ENCODE data around the gene CRYBA2. TPM values are rescaled to one million over a fixed set of nuclear protein-coding genes. Genes with fewer than 3 reads are reported as not detected.

The CRYBA2 gene
- total and polyA plus RNA-seq, 2 donors (not counting 3 experiments of a cell fraction or from before 2014, with no cell fraction given): not detected

DNA sequence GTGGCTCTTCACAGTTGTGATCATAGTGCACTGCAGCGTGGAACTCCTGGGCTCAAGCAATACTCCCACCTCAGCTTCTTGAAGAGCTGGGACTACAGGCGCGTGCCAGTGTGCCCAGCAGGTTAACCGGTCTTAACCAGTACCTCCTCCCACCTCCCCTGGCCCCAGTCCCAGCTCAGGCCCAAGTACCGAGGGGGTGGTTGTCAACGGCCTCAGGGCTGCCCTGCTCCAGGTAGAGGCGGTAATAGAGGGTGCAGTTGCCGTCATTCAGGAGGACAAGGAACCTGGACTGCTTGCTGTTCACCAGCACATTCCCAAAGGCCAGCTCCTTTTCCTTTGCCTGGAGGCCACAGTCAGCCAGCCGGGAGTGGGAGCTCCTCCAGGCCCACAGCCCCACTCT is 28.4 kb upstream of the CRYBA2 start:
- H3K4me3 ChIP-seq (replicated peaks in 1 of 3; ENCODE audit: insufficient read depth in 1 of 3, low read depth in 1 of 3, low read length in 3 of 3): no peak overlapping the region
- H3K79me2 ChIP-seq (ENCODE audit: control insufficient read depth, insufficient read depth, low read length): no peaks in the 10 kb centered on the region
- ChIA-PET POLR2A (no interaction called here), CTCF (interaction anchor here (0.7 to 3.6 kb wide), 2 partner anchors 8 to 42 kb away, joined by 3 to 37 read pairs; no protein-coding TSS in a partner anchor)
- no peak for FAIRE-seq
- H3K9me1 ChIP-seq (replicated peaks; ENCODE audit: control insufficient read depth, extremely low read depth, insufficient read depth, low read length): no peaks in the 10 kb centered on the region
- TF ChIP-seq EZH2 (IDR thresholded peaks at IDR 0.05; ENCODE audit: borderline replicate concordance, low read depth, low read length, severe bottlenecking) (no peak), GATA2 (IDR thresholded peaks at IDR 0.05; ENCODE audit: insufficient read depth, insufficient read length, low read depth, low read length) (no peak), POLR2AphosphoS5 (IDR thresholded peaks at IDR 0.05; ENCODE audit: insufficient read depth, low read depth, low read length) (no peak), MAX (IDR thresholded peaks at IDR 0.05; ENCODE audit: insufficient read depth, insufficient read length) (no peak), MYC (IDR thresholded peaks at IDR 0.05; ENCODE audit: low read depth, low read length) (no peak), JUN (IDR thresholded peaks at IDR 0.05; ENCODE audit: borderline replicate concordance, insufficient read depth, insufficient read length, low read depth) (no peak)
- H3K4me2 ChIP-seq (ENCODE audit: insufficient read depth, low read length): no peak overlapping the region
- intact Hi-C loops (cut with micrococcal nuclease): no loop called here
- H3K9ac ChIP-seq (replicated peaks; ENCODE audit: extremely low read depth, insufficient read depth, low read length): no peak overlapping the region
- no TSS peak for BruUV-seq (replicated peaks)
- no peak overlapping the region for H3K27ac ChIP-seq (ENCODE audit: insufficient read depth, low read depth, low read length)
- no peaks in the 10 kb centered on the region for H3K36me3 ChIP-seq (ENCODE audit: control insufficient read depth in 2 of 2, extremely low read depth in 1 of 2, insufficient read depth in 2 of 2, low read length in 2 of 2)
- H3K9me3 ChIP-seq (replicated peaks; ENCODE audit: control insufficient read depth, insufficient read depth, low read length): no peaks in the 10 kb centered on the region
- H2AFZ ChIP-seq (ENCODE audit: low read depth, low read length): no peak overlapping the region
- no peaks in the 10 kb centered on the region for H3K4me1 ChIP-seq (ENCODE audit: control insufficient read depth, extremely low read depth, insufficient read depth, low read length)
- dilution Hi-C loops (cut with MboI; ENCODE audit: extremely low pct_ligation_motif_present, low sequenced_read_pairs): no loop called here
- peaks cover 0 to 5% of the 10 kb centered on the region in 2 experiments for H3K27me3 ChIP-seq (ENCODE audit: control insufficient read depth in 2 of 2, insufficient read depth in 2 of 2, low read length in 2 of 2)
- DNase-seq (ENCODE audit: low read depth, low spot score): no peak
- no peaks in the 10 kb centered on the region for H4K20me1 ChIP-seq (replicated peaks; ENCODE audit: control insufficient read depth, extremely low read depth, insufficient read depth, low read length)

- Histone ChIP-seq H3K4me1 (ENCODE audit: control insufficient read depth, extremely low read depth, insufficient read depth, low read length) (no peaks in the 10 kb centered on the region), H4K20me1 (replicated peaks; ENCODE audit: control insufficient read depth, extremely low read depth, insufficient read depth, low read length) (no peaks in the 10 kb centered on the region), H3K9me1 (replicated peaks; ENCODE audit: control insufficient read depth, extremely low read depth, insufficient read depth, low read length) (no peaks in the 10 kb centered on the region), H3K27me3 (ENCODE audit: control insufficient read depth in 2 of 2, insufficient read depth in 2 of 2, low read length in 2 of 2) (peaks cover 0 to 4% of the 10 kb centered on the region in 2 experiments), H3K27ac (ENCODE audit: insufficient read depth, low read depth, low read length) (no peak overlapping the region), H3K36me3 (ENCODE audit: control insufficient read depth in 2 of 2, extremely low read depth in 1 of 2, insufficient read depth in 2 of 2, low read length in 2 of 2) (no peaks in the 10 kb centered on the region), H2AFZ (ENCODE audit: low read depth, low read length) (no peak overlapping the region), H3K79me2 (ENCODE audit: control insufficient read depth, insufficient read depth, low read length) (no peaks in the 10 kb centered on the region), H3K4me2 (ENCODE audit: insufficient read depth, low read length) (no peak overlapping the region), H3K4me3 (replicated peaks in 1 of 3; ENCODE audit: insufficient read depth in 1 of 3, low read depth in 1 of 3, low read length in 3 of 3) (no peak overlapping the region), H3K9ac (replicated peaks; ENCODE audit: extremely low read depth, insufficient read depth, low read length) (no peak overlapping the region), H3K9me3 (replicated peaks; ENCODE audit: control insufficient read depth, insufficient read depth, low read length) (no peaks in the 10 kb centered on the region)
- intact Hi-C loops (cut with micrococcal nuclease) (no loop called here), dilution Hi-C loops (cut with MboI; ENCODE audit: extremely low pct_ligation_motif_present, low sequenced_read_pairs) (no loop called here)
- TF ChIP-seq CTCF (IDR thresholded peaks at IDR 0.05; ENCODE audit: extremely low read depth in 1 of 2, insufficient read depth in 1 of 2, low read depth in 1 of 2, low read length in 2 of 2): no peak
- ChIA-PET CTCF (interaction anchor here (1.1 to 3.6 kb wide), 6 partner anchors 9 to 134 kb away, joined by 3 to 37 read pairs (median 4); no protein-coding TSS in a partner anchor), POLR2A (no interaction called here)
- FAIRE-seq: no peak
- BruUV-seq (replicated peaks): no TSS peak
- DNase-seq (ENCODE audit: low read depth, low spot score): no peak
These were observed 27.6 kb upstream of the CRYBA2 start for GRCh38 chr2:219020604-219021365.
